Measurements from ENCODE around the gene PRKN.
"Not testable (repeated sequence)": the region's sequence is repeated elsewhere in the genome, so short reads cannot be mapped to it uniquely, and the experiment has no call there.

The PRKN gene

DNA sequence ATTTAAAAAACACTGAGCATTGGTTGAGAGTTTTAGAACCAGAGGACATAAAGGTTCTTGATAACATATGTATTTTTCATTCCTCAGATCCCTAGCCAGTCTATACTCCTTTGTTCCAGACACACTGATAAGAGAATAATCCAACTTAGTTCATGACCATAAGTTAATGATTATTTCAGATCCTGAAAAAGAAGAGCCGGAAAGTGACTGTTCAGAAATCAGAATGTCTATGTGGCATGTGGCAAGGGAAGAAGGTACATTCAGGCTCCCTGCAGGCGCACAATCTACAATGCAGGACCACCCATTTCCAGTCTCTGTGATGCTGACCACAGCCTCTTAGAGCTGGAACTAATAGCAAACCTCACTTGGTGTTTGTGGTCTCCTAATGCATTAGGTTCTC, 787.0 kb downstream of the PRKN start:
- DNase-seq: no peak

DNA sequence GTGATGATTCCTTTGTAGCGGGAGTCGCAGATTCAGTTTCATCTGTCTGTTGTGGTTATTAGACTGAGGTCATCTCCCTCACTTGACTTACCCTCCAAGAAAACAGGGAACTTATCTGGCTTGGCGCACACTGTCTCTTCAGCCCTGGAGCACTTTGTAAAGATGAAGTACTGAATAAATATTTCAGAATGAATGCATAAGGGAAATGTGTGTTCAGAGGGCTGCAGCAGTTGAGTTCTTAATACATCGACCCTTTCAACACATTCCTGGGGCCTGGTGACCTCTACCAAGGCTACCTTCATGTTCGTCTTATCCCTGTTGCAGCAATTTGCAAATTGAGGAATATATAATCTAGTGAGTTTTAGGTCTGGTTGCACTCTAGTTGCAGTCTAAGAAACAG, 801.2 kb downstream of the PRKN start:
- no peak for DNase-seq

DNA sequence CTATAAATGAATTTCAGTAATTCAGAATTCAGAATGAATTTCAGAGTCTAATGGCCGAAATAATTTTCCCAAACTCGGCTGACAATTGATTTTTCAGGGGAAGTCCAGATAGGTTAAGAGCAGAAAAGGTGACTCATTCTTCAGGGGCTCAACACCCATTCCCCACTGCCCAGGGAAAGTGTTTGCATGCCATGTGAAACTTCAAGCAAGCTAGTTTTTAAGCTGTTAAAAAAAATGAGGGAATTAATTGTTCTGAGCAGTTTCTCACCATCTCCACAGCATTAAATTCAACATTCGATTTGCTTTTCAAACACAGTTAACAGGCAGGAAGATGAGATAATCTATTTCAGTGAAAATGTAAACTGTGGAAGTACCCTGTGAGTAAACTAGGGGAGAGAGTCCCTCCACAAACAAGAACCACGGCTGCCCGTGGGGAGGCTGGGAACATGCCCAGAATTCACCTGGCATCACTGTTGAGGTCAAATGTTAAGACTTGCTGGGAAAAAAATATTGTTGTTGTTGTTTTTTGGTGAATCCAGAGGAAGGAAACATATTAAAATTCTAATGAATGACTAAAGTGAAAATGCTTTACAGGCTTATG, 803.0 kb downstream of the PRKN start:
- no peak for DNase-seq

DNA sequence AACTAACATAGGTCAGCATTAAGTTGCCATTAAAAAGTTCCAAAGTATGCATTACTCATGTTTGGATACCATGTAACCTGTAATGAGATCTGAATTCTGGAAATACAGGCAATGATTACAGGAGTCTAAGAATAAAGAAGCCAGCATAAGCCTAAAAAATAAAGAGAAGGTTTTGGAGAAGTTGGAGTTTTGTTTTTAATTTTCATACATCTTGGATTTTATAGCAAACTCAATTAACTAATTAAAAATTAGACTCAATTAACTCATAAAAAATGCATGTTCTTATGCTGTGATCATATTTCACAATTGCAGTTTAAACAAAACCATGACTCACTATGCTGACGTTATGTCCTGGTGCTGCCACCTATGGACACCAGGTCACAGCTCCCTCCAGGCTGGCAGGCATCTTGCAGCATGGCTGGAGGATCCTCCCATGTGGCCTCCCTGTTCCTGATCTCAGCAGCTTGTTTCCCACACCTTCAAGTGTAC, 804.9 kb downstream of the PRKN start:
- no peak for DNase-seq

DNA sequence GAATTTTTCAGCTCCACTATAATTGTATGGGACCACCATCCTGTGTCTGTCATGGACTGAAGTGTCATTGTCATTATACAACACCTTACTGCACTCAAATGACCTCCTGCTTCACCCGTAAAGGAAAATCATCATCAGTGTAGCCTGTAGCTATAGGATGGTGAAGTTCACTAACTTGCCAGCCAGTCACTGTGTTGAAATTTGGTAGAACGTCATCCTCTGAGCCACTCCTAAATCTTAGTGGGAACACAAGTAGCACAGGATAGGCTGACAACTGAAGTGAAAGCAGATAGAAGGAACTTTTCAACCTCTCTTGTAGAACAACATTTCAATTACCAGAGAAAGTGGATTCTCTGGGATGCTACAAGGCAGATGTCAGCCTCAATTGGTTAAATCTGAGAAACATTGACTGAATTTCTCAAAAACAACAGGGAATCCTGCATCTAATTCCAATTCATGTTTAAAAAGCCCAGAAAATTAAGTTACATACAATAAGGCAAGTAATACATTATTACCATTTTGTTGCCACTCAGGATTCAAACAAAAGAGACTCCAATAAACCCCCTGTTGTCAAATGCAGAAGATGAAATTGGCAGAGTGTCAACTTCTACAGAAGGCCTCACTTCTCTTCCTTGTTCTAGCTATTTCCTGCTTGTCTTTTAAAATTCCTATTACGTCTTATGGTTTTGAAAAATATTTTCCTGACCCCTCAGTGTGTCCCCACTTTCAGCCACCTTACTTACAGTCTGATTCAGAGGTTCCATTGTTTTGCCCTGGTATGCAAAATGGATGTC, 805.8 kb downstream of the PRKN start:
- no peak for DNase-seq

DNA sequence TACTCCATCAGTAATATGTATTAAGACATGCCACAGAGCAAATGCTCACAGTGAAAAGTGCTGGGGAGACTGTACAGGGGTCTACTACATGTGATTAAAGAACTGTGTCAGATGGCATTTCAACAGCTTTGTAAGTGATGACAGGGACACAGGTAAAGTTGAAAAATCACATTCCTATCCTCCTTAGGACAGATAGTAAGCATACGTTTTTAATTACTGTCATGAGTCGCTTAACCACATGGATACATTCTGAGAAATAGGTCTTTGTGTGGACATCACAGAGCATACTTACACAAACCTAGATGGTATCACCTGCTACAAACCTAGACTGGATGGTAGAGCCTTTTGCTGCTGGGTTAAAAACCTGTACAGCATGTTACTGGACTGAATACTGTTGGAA, 807.9 kb downstream of the PRKN start:
- no peak for DNase-seq

DNA sequence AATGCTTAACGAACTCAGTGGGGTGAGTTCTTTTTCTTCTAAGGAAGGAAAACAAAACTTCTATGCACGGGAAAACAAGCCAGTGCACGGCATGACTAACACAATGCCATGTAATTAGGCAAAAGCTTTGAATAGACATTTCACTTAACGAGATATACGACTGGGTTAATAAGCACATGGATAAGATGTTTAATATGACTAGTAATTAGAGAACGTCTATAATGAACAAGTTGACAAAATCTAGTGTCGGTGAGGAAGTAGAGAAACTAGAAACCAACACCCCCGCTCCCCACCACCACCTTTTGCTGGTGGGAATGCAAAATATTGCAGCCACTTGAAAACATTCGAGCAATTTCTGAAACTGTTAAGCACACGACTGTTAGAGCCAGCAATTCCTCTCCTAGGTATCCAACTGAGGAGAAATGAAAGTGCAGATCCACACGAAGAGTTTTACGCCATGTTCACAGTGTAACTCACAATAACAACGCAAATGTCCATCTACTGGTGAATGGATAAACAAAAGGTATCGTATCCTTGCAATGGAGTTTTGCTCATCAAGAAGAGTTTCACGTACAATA, 808.8 kb downstream of the PRKN start:
- DNase-seq: no peak

DNA sequence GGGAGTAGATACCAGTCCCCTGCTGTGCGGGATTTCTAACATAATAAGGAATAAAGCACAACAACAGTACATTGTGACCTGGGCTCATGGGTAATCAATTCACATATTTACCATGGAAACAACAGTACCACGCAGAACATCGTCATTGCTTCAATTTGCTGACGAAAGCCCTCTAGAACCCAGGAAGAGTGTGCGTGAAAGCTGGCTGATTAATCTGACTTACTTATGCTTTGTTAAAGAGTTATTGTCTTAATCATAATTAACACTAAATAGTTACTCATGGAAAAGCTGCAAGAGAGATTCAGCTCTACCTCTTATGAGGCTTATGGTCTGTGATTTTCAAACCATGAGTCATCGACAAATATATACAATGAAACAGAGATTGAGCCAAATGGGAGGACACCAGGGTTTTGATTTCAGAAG, 809.4 kb downstream of the PRKN start:
- DNase-seq: no peak

DNA sequence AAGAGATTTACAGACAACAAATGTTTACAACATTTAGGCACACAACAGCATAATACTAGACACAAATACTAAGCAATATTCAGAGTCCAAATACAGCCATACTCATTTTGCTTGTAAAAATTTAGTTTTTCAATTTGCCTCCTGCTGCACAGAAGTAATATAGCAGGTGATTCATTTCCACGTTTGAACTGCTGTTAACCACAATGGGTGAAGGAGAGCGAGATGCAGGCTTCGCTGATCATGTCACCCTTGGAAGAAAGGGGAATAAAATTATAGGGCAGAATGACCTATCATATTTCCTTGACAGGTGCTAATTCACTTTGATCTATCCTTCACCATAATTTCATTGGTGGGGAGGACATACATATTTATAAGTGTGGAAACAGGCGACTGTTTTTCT, 809.9 kb downstream of the PRKN start:
- DNase-seq: no peak

DNA sequence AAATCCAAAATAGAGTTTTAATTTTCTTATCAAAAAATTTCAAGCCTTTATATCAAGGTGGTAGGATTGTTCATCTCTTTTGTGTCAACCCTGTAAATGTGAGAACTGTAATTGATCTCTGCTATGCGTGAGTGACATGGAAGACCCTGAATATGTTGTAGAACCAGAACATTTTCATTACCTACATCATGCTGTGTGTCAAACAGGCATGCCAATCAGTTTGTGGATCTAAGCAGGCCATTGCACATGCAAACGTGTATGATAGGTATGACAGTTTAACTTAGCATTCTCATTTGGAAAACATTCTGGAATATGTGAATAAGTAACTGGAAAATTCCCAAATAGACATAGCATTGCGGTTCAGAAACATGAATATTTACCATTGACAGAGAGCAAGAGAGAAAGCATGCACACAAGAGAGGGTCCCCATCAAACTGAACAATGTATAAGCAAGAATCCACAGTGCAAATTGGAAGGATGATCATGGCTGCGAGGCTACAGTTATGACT, 812.1 kb downstream of the PRKN start:
- DNase-seq: no peak

DNA sequence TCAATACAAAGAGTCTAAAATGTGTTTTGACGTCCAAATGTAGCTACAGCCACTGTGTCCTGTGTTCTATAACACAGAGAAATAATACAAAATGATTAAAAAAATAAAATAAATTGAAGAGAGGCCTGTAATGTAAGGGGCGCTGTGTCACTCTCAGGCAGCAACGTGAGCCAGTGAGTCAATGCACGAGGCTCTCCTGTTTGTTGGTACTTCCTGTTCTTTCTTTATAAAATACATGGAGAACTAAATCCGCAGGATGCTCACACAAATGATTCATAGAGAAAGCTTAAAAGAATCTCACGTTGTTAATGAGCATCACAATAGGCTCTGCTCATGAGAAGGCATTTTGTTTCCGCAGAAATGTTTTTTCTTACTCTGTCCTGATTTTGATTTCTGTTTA, 818.7 kb downstream of the PRKN start:
- DNase-seq: no peak

DNA sequence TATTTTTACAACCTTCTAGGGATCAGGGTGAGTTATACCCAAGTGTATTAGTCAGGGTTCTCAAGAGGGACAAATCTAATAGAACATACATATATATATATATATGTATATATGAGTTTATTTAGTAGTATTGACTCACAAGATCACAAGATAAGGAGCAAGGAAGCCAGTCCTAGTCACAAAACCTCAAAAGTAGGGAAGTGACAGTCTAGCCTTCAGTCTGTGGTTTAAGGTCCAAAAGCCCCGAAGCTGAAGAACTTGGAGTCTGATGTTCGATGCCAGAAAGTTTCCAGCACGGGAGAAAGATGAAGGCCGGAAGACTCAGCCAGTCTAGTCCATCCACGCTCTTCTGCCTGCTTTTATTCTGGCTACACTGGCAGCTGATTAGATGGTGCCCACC, 821.0 kb downstream of the PRKN start:
- DNase-seq: no peak

DNA sequence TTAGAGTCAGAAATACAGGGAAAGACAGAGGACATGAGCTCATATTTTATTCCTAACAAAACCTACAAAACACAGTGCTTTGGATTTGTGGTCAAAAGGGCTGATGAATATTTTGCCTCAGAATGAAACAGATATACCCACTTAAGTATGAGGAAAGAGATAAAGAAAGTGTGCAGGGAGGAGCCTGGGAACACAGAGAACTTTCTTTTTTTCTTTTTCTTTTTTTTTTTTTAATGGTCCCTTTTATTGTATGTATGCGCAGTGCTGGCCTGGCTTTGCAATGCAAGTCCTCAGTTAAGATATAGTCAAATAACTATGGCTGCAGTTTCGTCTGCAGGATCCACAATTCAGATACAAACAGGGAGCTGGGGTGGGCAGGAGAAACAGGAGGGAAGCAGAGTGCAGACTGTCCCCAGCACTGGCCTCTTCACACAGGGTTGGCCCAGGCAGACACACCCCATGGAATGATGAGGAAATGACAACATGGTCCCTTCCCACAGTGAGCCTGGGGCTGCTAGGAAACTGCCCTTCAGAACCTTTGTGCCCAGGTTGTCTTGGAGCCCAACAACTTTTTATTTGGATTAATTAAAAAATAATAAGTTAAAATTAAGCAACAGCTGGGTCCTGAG, 823.9 kb downstream of the PRKN start:
- no peak for DNase-seq

DNA sequence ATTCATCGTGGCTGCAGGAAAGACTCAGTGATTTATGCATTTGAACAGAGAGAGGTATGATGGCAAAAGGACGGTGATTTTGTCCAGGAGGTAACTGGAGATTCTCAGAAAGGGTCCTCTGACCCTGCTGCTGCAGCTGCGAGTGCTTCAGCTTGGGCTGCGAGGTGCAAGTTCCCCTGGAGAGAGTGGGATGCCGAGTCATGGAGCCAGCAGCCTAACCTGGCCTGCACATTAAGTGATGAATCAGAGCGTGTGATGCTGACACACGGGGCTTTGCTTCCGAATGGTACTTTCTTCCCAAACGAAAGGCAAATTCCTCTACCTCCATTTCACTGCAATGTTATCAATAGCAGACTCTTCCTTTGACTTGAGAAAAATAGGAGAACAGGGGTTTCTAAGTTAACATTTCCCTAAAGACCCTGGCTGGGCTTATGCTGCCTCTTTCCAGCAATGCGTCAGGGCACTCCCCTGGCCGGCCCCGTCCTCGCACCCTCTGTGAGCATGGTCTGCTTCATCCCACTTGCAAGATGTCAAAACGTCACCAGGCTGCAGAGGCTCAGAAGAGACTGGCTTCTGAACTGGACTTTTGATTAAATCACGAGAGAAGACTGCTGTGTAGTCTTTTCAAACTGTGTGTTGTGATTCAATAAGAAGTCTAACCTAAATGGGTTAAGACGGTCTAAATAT, 825.7 kb downstream of the PRKN start:
- DNase-seq: no peak

DNA sequence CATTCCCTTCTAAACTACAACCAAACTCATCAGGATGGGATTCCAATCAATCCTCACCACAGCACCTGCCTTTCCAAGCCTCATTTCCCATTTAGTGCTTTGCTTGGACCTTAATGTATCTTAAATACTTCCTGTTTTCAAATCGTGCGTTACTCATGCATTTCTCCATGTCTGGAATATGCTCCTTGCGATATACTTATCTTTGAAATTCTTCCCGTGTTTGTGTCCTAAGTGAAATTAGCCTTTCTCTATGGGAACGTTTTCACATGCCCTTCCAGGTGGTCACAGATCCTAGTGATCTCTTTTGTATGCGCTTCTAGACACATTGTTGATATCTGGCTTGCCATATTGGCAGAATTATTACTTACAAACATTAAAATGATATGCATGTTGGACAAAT, 833.1 kb downstream of the PRKN start:
- no peak for DNase-seq

DNA sequence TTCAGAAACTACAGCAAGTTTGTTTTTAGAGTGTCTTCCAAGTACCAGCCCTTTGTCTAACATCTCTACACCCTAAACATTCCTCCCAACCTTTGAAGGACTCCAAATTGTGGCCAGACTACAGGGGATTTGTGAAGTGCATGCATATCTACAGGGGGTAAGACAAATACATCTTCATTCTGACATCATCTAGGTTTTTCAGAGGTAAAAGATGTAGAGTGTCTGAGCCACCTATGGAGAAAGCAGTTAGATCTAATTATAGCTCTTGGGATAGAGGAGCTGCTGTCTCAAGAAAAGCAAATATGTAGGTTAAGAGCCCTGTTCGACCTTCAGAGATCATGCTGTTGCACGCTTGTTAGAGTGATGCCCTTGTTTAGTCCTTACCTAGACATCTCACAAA, 836.0 kb downstream of the PRKN start:
- no peak for DNase-seq

DNA sequence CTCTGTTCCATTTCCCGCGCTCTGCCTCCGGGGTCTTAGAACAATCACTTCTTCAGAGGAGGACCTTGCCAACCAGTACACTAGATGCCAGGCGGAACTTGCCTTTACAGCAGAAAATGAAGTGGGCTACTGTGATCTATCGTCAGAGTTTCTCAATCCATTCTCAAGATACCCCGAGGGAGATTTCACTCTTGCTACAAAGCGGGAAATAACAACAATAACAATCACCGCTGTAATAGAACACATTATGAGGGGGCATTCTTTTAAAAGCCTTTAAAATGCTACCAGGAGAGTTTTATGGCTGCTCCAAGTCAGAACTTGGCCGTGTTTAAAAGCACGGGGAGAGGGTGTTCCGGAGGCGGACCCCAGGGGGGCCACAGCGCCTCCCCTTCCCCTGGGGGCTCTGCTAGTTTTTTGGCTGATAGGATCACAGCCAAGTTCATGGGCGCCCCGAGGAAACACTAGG, 836.7 kb downstream of the PRKN start:
- no peak for DNase-seq

DNA sequence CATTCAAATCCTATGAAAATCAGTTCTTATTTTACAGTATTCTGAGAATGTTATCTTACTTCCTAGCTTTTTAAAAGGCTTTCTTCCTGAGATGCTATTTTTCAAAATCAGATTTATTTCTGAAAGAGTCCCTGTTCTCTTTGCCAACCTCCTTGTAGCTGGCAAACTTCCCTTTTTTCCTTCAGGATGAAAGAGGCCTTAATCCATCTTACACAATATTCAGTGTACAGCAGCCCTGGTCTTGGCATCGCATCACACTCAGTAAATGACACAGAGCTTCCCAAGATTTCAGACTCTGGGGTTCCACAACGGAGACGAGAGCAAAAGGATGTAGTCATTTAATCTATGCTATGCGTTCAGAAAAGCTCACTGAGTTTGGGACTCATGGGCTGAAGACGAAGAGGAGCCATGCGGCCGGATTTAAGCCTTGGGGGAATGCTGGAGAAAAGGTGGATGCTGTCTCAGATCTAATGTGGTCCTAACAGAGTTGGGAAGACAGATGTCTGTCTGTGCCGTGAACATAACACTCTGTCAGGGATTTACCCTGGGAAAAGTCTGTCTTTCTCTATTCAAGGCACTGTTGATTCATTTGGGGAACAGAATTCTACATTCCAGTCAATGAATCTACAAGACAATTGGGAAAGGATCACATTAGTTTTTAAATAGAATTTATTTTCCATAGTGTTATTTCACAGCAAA, 837.3 kb downstream of the PRKN start:
- no peak for DNase-seq

DNA sequence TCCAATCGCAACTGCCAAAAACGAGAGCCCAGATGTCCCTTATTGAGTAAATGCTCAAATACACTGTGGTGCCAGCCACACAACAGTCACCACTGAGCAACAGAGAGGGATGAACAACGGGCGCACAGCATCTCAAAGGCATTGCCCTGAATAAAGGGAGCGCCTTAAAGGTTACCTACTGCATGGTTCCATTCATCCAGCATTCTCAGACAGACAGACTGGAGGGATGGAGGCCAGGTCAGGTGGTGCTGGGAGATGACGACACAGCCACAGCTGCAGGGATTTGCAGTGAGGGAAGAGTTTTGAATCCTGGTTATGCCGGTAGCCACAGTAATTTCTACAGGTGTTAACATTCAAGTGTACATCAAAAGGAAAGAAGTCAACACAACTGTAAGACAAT, 838.2 kb downstream of the PRKN start:
- DNase-seq: no peak

DNA sequence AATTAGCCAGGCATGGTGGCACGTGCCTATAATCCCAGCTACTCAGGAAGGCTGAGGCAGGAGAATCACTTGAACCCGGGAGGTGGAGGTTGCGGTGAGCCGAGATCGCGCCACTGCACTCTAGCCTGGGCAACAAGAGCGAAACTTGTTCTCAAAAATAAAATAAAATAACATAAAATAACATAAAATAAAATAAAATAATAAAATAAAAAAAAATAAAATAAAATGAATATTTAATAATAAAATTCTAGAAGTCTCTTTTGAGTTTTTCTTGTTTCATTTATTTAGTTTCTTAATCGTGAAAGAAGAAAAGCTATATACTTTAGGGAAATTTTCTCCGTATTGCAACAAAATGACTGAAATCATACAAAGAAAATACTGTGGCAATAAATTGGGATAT, 841.0 kb downstream of the PRKN start:
- DNase-seq: not testable (repeated sequence)

DNA sequence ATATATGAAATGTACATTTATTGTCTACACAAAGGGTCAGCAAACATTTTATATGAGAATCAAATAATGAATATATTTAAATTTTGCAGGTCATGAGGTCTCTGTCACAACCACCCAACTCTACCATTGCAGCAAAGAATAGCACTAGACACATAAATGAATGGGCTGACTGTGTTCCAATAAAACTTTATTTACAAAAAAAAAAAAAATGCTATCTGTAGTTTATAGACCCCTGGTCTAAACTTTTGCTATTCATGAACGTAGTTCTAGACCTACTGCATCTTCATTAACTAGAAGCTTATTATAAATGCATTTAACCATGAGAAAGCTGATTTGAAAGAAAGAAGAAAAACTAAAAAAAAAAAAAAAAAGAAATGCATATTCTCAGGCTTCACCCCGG, 842.8 kb downstream of the PRKN start:
- DNase-seq: no peak

DNA sequence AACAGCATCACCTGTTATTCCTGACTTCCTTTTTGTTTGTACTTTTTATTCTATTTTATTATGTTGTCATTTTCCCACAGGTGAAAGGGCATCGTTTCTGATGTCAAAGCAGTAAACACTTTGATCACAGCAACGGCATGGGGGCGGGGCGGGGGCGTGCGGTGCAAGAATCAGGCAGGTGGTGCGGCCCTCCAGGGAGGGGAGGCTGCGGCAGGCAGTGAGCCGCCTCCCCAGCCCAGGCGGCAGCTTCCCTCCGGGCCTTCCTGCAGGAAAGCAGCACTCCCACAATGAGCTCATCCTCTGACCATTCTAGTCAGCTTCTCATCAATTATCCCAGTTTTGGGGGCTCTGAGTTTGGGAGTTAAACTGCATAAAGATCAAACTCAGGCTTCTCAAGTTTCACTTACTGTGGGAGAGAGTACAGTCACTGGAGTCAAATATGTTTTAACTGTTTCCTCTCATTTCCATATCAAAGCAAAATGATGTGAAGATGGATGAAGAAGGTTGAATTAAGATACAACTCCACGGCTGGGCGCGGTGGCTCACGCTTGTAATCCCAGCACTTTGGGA, 845.3 kb downstream of the PRKN start:
- DNase-seq: no peak

Data from GF-D8 (cell line).